Stimulated activated CD4-positive, alpha-beta T cell treated with anti-CD3 and anti-CD28 coated beads, Interleukin-15, amount 100 ng/mL, for 1 hour (primary cell): ENCODE results near the gene GNB3.

Source experiments
- DNase-seq, 2 donors: peaks; one replicate each; pipeline ENCODE4 v3.0.0-alpha.2; 2020; ENCODE audit warnings: low read depth in 1 of 2, low spot score in 1 of 2

GNB3 gene

GRCh38 chr12:6836851-6837250 lies 3.9 kb upstream of the GNB3 start:
- DNase-seq, result no peak

DNA sequence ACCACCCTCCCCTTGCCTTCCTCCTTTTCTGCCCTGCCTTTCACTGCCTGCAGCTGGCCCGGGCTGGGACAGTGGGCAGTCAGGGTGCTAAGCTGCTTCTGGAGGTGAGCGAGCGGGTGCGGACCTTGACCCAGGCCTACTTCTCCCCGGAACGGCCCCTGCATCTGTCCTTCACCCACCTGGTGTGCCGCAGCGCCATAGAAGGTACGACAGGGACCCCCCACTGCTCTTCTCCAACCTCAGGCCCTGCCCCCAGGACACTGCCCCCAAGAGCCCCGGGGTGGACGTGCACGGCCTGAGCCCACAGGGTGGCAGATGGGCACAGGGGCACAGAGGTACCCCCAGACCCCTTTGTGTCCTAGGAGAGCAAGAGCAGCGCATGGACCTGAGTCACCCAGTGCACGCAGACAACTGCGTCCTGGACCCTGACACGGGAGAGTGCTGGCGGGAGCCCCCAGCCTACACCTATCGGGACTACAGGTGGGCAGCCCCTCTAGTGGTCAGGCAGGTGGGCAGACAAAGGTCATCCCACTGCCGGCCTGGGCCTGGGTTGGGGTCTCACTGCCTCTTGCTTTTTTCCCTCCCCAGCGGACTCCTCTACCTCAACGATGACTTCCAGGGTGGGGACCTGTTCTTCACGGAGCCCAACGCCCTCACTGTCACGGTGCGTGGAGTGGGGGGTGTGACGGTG lies 3.2 kb upstream of the GNB3 start:
- DNase-seq, result no peak

- no peak for DNase-seq
These were observed 1.9 kb upstream of the GNB3 start for GRCh38 chr12:6838854-6839253.

GRCh38 chr12:6839482-6840201 lies 1.1 kb upstream of the GNB3 start:
- no peak for DNase-seq

DNA sequence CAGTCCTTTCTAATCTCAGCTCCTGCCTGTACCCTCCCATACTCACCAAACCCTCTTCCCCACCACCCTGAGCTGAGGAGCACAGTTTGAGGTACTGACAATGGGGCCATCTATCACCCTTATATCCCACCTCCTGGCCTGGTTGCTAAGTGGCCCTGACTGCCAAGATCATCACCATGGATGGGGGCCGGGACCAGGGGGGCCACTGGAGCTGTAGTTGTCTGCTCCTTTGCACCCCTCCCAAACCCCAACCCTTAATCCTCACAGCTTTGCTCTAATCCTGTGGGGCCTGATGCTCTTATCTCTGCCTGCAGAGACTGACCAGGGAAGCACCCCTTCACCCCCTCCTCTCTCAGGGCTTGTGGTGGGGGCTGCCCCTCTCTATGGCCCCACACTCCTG lies 395 bp upstream of the GNB3 start:
- no peak for DNase-seq

- DNase-seq, result no peak
These were observed 1.4 kb downstream of the GNB3 start for GRCh38 chr12:6842075-6842474.

GRCh38 chr12:6843118-6843902 lies 2.6 kb downstream of the GNB3 start:
- no peak for DNase-seq

DNA sequence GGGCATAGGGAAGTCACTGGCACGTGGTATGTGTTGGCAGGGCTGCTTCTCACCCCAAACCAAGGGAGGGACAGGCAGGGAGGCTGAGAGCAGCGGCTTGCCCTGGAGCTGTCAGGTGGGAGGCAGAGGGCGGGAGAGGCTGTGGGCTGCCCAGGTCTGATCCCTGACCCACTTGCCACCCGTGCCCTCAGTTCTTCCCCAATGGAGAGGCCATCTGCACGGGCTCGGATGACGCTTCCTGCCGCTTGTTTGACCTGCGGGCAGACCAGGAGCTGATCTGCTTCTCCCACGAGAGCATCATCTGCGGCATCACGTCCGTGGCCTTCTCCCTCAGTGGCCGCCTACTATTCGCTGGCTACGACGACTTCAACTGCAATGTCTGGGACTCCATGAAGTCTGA lies 4.7 kb downstream of the GNB3 start:
- DNase-seq, result no peak

DNA sequence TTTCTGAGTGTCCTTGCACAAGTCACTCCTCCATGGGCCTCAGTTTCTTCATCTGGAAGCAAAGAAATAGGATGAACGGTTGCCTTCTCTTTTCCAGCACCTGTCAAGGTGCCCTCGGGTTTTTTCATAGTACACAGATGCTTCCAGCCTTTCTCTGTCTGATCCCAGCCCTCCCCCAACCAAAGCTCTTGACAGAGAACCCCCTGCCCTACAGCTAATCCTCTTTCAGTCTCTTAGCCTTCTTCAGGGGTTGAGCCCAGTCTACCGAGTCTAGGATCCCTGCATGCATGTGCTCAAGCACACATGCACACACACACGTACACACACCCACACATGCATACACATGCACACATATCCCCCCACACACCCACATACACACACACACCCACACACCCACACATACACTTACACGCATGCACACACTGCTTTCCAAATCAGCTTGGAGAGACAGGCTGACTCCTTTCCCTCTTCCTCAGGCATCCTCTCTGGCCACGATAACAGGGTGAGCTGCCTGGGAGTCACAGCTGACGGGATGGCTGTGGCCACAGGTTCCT lies 5.7 kb downstream of the GNB3 start:
- DNase-seq, result no peak

DNA sequence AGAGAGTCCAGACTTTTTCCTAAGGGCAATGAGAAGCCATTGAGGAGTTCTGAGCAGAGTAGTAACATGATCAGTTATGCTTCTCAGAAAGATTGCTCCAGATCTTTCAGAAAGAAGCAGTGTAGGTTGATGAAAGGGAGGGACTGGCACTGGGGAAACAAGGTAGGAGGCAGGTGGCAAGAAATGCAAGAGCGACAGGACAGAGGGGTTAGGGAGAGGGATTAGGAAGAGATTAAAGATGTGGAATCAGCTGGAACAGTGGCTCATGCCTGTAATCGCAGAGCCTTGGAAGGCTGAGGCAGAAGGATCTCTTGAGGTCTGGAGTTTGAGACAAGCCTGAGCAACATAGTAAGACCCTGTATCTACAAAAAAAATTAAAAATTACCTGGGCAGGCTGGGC lies 7.0 kb downstream of the GNB3 start:
- no peak for DNase-seq

DNA sequence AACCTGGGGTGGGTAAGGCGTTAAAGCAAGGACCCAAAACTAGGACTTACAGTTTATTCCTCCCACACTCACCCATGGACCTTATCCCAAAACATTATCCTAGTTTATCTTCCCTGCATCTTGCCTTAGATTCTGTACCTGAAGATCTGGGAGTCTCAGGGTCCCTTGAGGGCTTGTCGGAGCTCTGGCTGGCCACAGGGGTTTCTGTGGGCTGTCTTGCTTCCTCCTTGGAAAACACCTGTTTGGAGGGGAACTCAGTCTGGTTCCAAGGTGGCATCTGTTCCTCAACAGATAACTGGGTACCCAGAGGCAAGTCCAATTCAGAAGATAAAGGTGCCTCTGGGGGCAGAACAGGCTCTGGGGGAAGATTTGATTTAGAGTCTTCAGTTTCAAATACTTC lies 8.7 kb downstream of the GNB3 start:
- no peak for DNase-seq

GRCh38 chr12:6849976-6850560 lies 9.3 kb downstream of the GNB3 start:
- no peak for DNase-seq

- DNase-seq, result no peak
These were observed 10.0 kb downstream of the GNB3 start for GRCh38 chr12:6850796-6851152.

GRCh38 chr12:6851153-6851920 lies 10.6 kb downstream of the GNB3 start, which contains the start of gene CDCA3:
Gene CDCA3 (minus strand): TSS chr12:6851286. CDS start chr12:6850952, 334 bp downstream.
- peak; percentile 73 to 79 for DNase-seq

DNA sequence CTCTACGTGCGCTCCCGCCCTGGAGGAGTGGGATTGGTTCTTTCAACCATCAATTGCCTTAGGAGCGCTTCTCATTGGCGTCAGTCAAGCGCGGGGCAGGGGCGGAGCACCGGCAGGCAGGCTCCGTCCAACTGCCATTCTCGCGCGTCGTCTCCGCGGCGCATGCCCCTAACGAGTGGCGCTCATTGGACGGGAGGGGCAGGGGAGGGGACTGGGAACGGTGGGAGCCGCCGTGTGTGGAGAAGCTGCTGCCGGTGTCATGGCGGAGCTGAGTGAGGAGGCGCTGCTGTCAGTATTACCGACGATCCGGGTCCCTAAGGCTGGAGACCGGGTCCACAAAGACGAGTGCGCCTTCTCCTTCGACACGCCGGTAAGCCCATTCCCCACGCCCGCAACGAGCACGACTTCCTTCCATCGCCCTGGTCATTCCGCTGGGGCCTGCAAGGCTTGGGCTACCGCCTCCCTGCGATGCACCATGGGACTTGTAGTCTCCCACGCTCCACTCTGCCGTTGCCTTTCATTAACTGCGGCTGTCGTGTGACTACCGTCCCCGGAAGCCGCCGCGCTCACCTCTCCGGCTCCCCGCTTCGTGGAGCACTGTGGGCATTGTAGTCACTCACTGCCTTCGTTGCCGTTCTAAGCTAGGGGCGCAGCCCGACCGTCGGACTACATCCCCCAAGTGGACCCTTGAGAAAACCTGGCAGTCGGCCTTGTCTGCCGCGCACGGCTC lies 11.4 kb downstream of the GNB3 start, which contains the start of gene USP5:
Gene USP5 (plus strand): TSS at position 230 of the 730 bp plus-strand sequence. CDS start 30 bp downstream, at position 260.
- DNase-seq, result peak; percentile 90 to 96

- peak; percentile 14 to 57 for DNase-seq
These were observed 12.1 kb downstream of the GNB3 start for GRCh38 chr12:6852651-6853354.

DNA sequence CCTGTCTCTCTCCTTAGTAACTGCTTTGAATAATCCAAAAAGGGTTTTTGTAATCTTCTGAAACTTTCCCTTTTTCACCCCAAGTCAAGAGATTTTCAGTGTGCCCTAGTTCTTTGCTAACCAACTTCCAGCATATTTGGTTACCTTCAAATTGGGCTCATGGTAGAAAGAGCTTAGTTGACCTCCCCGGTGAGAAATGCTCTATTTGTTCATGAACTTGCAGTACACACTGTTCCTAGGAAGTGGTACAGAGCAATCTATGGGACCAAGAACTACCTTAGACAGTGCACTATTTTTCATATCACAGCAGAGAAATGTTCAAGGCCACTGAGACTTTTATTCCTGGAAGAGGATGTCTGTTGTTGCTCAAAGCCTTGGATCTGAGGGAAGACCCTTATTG lies 12.9 kb downstream of the GNB3 start:
- no peak for DNase-seq

DNA sequence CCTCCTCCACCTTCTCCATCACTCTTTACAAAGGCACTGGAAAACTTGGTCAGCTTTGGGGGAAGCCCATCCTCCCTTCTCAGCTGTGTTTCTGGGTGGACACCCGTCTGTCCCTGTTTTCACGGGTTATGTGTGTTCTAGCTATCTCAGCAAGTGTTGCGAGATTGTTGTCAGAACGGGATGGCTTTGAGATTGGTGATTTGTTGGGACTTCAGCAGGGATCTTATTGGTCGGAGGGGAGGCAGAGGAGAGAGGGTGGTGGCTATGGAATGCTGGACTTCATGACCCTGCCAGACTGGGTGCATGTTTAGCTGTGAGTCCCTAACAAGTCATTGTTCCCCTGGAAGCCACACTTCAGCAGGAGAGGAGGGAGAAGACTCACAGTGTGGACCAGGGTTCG lies 13.3 kb downstream of the GNB3 start:
- no peak for DNase-seq

DNA sequence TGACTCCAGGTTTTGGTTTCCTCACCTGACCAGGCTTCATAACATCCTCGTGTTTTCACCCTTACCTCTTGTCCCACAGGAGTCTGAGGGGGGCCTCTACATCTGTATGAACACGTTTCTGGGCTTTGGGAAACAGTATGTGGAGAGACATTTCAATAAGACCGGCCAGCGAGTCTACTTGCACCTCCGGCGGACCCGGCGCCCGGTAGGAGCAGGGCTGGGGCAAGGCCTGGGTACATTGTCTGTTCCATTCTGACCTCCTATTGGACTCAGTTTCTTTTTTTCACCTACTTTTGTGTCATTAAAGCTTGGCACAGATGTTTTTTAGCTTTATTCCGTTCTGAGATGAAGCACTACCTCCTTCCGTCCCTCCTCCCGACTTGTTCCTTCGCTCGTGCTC lies 14.6 kb downstream of the GNB3 start:
- no peak for DNase-seq
